HG03354 (cell line): Measurements from ENCODE around the gene KMO.

ENCODE experiments used
- ATAC-seq: cut with Tn5 transposase; IDR thresholded peaks from one replicate; pipeline ENCODE4 v1.9.1; 2021; ENCODE audit warnings: mild to moderate bottlenecking; ENCODE audit not compliant: unreplicated experiment, poor library complexity, severe bottlenecking

KMO gene

GRCh38 chr1:241532162-241532531 is at the start of gene KMO:
KMO (plus strand) TSS chr1:241532378; CDS start chr1:241532445, 67 bp downstream.
- peak; percentile 39 for ATAC-seq

GRCh38 chr1:241482761-241483250 is 49.4 kb upstream of the KMO start:
- no peak for ATAC-seq

- peak; percentile 85 for ATAC-seq
Observed at GRCh38 chr1:241485145-241485544, 47.0 kb upstream of the KMO start.

- ATAC-seq = peak; percentile 54
Observed at GRCh38 chr1:241485554-241485992, 46.6 kb upstream of the KMO start.

GRCh38 chr1:241488739-241489138 is 43.4 kb upstream of the KMO start:
- ATAC-seq = no peak

GRCh38 chr1:241495741-241496140 is 36.4 kb upstream of the KMO start:
- ATAC-seq = no peak

GRCh38 chr1:241499910-241500309 is 32.3 kb upstream of the KMO start:
- ATAC-seq = no peak

GRCh38 chr1:241503444-241503843 is 28.7 kb upstream of the KMO start:
- ATAC-seq = no peak

- ATAC-seq = no peak
Observed at GRCh38 chr1:241507189-241507863, 24.9 kb upstream of the KMO start.

GRCh38 chr1:241513378-241513777 is 18.8 kb upstream of the KMO start:
- no peak for ATAC-seq

- peak; percentile 32 for ATAC-seq
Observed at GRCh38 chr1:241518476-241519307, 13.5 kb upstream of the KMO start.

- peak; percentile 98 for ATAC-seq
Observed at GRCh38 chr1:241519308-241520079, 12.7 kb upstream of the KMO start, which contains the start of gene FH. FH (minus strand) TSS chr1:241519755; CDS start chr1:241519722, 33 bp downstream.

GRCh38 chr1:241520080-241520465 is 12.1 kb upstream of the KMO start:
- no peak for ATAC-seq

- no peak for ATAC-seq
Observed at GRCh38 chr1:241521718-241522117, 10.5 kb upstream of the KMO start.

- ATAC-seq = no peak
Observed at GRCh38 chr1:241525026-241525425, 7.2 kb upstream of the KMO start.

- no peak for ATAC-seq
Observed at GRCh38 chr1:241527146-241527545, 5.0 kb upstream of the KMO start.

- peak; percentile 75 for ATAC-seq
Observed at GRCh38 chr1:241531195-241532161, 700 bp upstream of the KMO start.

- peak; percentile 66 for ATAC-seq
Observed at GRCh38 chr1:241532864-241533263, 686 bp downstream of the KMO start.
